AG04449 (cell line): ENCODE data around the gene HS6ST2.

Experiments used
- CTCF ChIA-PET: fragments of 350-600 bp; formaldehyde crosslinking; extraction: SDS; loops from one replicate; lab custom pipeline; 2021; ENCODE audit warnings: antibody characterized with exemption; lab: Yijun Ruan, JAX
- POLR2A ChIA-PET: fragments of 400-600, 350-600 bp; formaldehyde crosslinking; extraction: SDS; loops from one replicate; lab custom pipeline; 2020; ENCODE audit warnings: antibody characterized with exemption, inconsistent platforms; lab: Yijun Ruan, JAX
- DNase-seq: peaks from one replicate; pipeline ENCODE4 v3.0.0-alpha.2; 2010; ENCODE audit warnings: low read depth, low spot score
- H3K4me3 ChIP-seq: 2 replicates; pipeline ENCODE4 v1.5.1; 2011; ENCODE audit warnings: low read depth, mild to moderate bottlenecking, control low read depth, low read length
- TF ChIP-seq, protein P1 (sequence below): IDR thresholded peaks from one replicate; pipeline ENCODE4 v1.5.1; 2011; ENCODE audit warnings: mild to moderate bottlenecking, moderate library complexity, low read length, control low read depth, inconsistent platforms; ENCODE audit not compliant: insufficient read depth; ENCODE audit errors: missing control alignments

The HS6ST2 gene

DNA sequence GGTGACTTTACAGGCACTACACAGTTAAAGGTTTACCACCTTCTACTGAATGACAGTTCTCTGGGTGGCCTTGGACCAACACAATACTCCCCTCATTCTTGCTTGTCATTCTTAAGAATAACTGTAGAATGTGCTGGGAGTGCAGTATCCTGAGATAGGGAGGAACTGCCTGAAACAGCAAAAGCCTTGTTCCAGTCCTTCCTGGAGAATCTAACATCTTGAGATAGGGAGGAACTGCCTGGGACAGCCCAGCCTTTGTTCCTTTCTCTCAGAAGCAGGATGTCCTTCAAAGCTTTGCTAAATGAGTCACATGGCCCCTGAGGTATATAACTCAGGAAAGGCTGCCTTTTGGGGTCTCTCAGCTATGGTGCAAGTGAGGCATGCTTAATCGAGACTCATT, 323.9 kb downstream of the HS6ST2 start:
- DNase-seq = no peak
- POLR2A ChIA-PET = no interaction called here
- H3K4me3 ChIP-seq = no peak overlapping the region
- CTCF ChIA-PET = interaction anchor here (1.3 to 6.8 kb wide), 5 partner anchors 9 to 82 kb away, joined by 3 to 63 read pairs (median 7); no protein-coding TSS in a partner anchor
- TF ChIP-seq, protein P1, sequence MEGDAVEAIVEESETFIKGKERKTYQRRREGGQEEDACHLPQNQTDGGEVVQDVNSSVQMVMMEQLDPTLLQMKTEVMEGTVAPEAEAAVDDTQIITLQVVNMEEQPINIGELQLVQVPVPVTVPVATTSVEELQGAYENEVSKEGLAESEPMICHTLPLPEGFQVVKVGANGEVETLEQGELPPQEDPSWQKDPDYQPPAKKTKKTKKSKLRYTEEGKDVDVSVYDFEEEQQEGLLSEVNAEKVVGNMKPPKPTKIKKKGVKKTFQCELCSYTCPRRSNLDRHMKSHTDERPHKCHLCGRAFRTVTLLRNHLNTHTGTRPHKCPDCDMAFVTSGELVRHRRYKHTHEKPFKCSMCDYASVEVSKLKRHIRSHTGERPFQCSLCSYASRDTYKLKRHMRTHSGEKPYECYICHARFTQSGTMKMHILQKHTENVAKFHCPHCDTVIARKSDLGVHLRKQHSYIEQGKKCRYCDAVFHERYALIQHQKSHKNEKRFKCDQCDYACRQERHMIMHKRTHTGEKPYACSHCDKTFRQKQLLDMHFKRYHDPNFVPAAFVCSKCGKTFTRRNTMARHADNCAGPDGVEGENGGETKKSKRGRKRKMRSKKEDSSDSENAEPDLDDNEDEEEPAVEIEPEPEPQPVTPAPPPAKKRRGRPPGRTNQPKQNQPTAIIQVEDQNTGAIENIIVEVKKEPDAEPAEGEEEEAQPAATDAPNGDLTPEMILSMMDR = no peak

DNA sequence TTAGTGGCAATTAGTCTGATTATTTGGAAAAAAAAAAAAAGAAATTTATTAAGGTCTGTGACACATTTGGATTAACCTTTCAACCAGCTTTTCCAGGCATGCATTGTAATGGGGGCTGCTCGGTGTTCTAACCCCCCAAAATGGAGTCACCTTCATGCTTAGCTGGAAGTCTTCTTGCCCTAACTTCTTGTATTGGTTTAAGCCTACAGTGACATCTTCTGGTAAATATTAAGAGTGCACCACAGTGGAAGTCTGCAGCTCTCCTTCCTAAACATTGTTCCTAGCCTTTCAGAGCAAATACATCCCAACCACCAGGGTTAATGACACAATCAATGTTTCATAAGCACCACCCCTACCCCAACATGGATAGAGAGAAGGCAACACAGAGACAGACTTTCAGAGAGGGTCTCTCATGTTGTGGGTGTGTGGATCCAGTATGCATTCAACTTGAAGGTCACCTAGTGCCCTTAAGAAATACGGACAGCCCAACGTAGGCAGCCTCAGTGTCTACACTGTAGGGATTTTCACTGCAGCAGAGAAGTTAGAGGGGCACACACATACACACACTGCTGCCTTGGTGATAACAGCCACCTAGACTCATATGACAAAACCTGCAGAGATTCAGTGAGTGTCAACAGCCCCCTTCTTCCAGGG, 326.7 kb downstream of the HS6ST2 start:
- H3K4me3 ChIP-seq = no peak overlapping the region
- POLR2A ChIA-PET = no interaction called here
- CTCF ChIA-PET = interaction anchor here (0.7 to 6.8 kb wide), 20 partner anchors 10 to 800 kb away, joined by 3 to 63 read pairs (median 4); no protein-coding TSS in a partner anchor
- DNase-seq = no peak
- TF ChIP-seq, protein P1 = peak; percentile 17

DNA sequence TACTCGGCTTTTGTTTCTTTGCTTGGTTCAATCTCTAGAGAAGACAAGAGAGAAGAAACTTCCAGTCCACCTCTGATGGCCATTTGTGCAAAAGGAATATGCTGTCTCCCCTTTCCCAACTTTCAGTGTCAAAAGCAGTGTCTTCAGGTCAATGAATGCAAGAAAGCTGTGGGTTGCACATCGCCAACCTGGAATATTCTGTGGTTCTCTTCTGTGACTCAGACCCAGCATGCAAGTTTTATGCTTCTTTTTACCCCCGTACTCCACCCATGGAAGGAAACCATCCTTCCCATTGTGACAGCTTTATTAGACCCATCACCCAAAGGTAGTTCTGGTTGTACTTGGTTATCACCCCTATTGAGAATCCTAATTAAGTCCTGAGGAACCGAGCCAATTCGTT, 334.0 kb downstream of the HS6ST2 start:
- no peak overlapping the region for H3K4me3 ChIP-seq
- ChIA-PET CTCF (interaction anchor here (1.5 kb wide), 1 partner anchor 405 kb away, joined by 4 read pairs; the partner anchor contains the start of gene RAP2C), POLR2A (no interaction called here)
- TF ChIP-seq, protein P1 = no peak
- DNase-seq = no peak

DNA sequence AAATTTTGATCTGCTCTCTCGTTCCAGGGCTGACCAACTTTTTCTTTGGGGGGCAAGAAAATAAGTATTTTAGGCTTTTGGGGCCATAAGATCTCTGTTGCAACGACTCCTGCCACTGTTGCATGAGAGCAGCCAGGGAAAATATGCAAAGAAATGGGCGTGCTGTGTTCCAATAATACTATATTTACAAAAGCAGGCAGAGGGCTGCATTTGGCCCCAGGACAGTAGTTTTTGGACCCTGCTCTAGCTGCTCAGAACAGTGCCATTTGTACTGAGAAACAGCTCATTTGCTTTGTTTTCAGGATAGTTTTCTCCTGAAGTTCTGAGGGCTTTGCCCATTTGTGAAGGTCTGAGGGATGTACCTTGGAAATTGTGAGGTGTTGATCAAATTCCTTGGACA, 334.5 kb downstream of the HS6ST2 start:
- TF ChIP-seq, protein P1 = no peak
- DNase-seq = no peak
- POLR2A ChIA-PET = no interaction called here
- CTCF ChIA-PET = interaction anchor here (4.2 kb wide), 1 partner anchor 8 kb away, joined by 21 read pairs; no protein-coding TSS in a partner anchor
- no peak overlapping the region for H3K4me3 ChIP-seq

DNA sequence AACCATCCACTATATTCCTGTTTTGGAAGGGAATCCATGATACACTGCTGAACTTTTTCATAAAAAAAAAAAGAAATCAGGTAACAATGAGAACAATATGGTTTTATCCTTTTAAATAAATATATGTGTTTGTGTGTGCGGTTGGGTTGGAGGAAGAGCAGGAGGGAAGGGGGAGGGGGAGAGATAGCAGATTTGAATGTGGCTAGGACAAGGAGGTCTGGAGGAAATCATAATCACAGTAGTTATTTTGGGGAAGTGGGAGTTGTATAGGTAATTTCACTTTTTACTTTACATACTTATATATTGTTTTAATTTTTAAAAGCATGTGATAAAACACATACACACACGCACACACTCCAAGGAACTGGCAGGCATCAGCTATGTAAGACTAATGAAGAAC, 335.1 kb downstream of the HS6ST2 start:
- ChIA-PET CTCF (interaction anchor here (0.9 to 4.2 kb wide), 2 partner anchors 8 to 782 kb away, joined by 3 to 21 read pairs; no protein-coding TSS in a partner anchor), POLR2A (no interaction called here)
- no peak overlapping the region for H3K4me3 ChIP-seq
- no peak for DNase-seq
- TF ChIP-seq, protein P1 = no peak

DNA sequence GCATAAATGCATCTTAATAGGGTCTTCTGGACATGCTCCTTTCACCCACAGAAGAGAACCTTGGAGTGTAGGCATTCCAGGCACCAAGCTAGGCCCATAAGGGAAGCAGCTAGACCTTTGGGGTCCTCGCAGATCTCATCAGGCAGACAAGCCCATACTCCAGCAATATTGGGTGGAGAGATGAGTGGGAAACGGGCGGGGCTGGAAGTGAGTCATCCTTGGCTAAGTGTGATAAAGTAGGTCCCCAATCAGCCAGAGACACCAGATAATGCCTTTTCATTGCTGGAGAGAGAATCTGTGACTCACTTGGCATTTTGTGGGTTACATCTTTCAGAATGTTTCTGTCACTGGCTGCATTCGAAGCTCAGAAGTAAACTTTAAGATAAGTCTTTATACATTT, 336.3 kb downstream of the HS6ST2 start:
- no peak for DNase-seq
- POLR2A ChIA-PET = no interaction called here

More for the DNA sequence above, 336.3 kb downstream of the HS6ST2 start:
- CTCF ChIA-PET = interaction anchor here (0.9 to 4.2 kb wide), 4 partner anchors 9 to 781 kb away, joined by 3 to 21 read pairs (median 7); no protein-coding TSS in a partner anchor
- TF ChIP-seq, protein P1 = no peak
- no peak overlapping the region for H3K4me3 ChIP-seq
